Measurements from ENCODE around the gene TUBA4B.
A peak's percentile ranks its signal among the peaks of the same experiment; 100 is the strongest.
"Not testable (repeated sequence)": the region's sequence is repeated elsewhere in the genome, so short reads cannot be mapped to it uniquely, and the experiment has no call there.

The TUBA4B gene

DNA sequence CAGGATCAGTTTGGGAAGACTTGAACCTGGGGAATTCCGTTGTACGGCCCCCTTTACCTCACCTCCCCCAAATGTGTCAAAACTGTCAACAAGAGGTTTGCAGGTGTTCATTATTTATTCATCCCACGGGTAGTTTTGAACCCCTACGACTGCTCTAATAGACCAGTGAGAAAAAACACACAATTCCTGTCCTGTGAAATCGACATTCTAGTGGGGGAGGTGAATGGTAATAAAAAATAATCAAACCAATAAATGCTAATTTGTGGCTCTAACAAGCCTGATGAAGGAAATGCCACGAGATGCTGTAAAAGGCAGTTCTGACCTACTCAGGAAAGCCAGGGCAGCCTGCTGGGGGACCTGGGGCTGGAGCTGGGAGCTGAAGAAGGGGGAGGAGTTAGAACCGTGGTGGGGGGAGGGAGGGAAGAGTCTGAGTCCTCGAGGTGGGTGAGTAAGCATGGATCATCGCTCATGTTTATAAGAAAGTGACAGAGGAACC is 25.7 kb downstream of the TUBA4B start:
- DNase-seq, result peak in 1 of 2 experiments; percentile 44

DNA sequence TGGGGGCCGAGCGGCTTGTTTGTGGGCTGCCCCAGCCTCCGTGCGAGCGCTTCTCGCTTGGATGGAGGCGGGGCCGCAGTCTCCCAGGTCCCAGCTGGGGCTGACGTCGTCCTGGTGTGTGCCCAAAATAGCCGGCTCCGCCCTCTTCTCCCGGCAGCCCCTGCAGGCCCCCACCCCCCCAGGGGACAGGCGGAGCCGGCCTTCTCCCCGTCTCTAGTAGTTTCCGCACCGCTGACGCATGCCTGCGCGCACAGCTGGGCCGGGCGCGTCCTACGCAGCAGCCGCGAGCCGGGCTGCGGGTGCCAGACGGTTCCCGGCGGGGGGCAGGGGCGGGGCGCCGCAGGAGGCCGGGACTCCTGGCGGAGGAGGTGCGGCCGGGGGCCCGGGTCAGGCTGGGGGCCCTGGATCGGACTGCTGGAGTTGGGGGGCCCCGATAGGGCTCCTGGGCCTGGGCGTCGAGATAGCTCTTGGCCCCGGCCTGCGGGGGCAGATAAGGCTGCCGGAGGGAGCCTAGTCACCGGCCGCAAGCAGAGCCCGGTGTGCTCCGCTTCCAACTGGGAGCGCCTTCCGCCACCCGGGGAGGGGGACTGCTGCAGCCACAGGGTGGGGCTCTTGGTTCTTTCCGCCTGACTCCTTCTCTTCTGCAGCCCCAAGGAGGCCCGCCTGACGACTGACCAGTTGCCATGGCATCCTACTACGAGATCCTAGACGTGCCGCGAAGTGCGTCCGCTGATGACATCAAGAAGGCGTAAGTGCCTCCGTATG is 26.3 kb downstream of the TUBA4B start, which contains the start of gene DNAJB2:
Gene DNAJB2, plus strand, starts transcription at position 216 of the 765 bp plus-strand sequence. Its CDS starts 468 bp downstream, at position 684.
- peak; percentile 86 to 98 for DNase-seq

DNA sequence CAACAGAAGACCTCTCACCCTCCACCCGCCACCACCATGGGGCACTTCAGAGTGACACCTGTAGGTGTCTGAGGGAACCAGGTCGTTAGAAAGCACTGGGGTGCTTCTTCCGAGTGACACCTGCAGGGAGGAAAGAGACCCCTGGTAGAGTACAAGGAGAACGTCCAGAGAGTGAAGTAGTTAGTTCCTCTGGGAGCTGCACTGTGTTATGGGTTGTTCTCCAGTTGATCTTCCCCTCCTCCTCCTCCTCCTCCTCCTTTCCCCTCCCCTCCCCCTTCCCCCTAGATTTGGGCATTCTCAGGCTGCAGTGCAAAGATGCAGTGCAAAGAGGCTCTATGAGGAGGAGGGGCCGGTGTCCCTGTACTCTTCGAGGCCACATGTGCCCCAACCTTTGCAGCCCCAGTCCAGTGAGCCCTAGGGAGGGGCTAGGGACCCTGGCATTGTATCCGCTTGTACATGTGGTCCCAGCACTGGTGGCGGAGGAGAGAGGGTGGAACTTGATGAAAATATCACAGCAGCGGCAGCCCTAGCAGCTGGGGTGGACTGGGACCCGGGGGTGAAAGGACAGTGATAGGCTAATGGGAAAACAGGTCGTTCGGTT is 27.0 kb downstream of the TUBA4B start:
- DNase-seq, result no peak

DNA sequence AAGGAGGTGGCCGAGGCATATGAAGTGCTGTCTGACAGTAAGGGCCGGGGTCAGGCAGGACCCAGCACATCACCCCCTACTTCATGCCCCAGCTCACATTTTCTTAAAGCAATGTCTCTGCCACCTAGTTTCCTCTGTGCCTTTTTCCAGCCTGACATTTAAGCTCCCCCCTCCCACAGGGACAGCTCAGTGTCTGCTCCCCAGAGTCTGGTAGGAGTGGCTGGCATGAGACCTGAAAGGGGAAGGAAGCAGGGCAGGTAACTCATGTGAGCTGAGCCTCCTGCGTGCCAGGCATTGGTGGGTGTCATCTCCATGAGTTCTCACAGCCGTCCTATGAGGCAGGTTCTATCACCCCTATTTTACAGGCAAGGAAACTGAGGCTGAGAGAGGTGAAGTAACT is 27.6 kb downstream of the TUBA4B start:
- no peak for DNase-seq

DNA sequence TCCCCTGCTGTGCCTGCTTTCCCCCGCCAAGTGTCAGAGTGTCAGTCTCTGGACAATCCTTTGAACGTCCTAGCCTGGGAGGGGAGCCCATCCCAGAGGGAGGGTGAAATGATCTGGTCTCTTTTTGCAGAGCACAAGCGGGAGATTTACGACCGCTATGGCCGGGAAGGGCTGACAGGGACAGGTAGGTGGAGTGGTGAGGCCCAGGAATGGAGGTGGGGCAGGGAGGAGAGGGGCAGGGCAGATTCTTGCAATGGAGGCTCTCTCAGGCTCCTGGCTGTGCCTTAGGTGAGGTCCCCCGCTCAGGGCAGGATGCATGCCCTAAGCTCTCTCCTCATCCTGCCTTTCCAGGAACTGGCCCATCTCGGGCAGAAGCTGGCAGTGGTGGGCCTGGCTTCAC is 28.5 kb downstream of the TUBA4B start:
- DNase-seq, result no peak

DNA sequence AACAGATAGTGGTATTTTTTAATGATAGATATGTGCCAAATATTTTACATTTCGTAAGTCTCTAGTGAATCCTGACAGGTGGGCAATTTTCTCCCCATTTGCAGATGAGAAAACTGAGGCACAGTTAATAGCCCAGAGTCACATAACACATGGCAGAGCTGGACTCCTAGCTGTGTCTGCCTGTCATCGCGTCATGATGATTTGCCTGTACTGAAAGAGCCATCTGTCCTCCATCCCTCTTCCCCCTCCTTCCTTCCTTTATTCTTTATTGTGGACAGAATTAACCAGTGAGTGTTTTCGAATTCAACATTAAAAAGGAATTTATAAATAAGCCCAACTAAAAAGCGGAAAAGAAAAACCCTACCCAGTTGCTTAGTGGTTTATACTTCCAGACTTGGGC is 29.3 kb downstream of the TUBA4B start:
- DNase-seq, result no peak

DNA sequence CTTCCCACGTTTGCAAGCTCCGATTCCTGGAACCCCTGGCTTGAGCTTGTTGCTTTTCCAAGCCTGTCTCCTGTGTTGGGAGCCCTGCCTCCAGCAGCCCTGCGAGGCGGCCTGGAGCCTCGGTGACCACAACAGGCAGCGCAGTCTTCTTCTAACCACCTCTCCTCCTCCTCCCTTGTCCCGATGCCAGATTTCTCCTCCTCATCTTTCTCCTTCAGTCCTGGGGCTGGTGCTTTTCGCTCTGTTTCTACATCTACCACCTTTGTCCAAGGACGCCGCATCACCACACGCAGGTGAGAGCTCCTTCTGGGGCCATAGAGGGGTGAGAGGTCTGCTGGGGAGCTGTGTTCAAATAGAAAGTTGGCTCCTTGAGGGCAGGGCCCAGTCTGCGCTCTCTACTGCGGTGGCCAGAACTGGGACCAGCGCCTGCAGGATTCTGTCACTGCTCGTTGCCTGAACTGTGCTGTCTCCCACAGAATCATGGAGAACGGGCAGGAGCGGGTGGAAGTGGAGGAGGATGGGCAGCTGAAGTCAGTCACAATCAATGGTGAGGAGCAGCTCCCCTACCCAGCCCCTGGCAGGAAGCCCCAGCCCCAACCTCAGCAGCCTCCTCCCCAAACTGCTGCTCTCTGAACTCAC is 30.0 kb downstream of the TUBA4B start:
- no peak for DNase-seq

DNA sequence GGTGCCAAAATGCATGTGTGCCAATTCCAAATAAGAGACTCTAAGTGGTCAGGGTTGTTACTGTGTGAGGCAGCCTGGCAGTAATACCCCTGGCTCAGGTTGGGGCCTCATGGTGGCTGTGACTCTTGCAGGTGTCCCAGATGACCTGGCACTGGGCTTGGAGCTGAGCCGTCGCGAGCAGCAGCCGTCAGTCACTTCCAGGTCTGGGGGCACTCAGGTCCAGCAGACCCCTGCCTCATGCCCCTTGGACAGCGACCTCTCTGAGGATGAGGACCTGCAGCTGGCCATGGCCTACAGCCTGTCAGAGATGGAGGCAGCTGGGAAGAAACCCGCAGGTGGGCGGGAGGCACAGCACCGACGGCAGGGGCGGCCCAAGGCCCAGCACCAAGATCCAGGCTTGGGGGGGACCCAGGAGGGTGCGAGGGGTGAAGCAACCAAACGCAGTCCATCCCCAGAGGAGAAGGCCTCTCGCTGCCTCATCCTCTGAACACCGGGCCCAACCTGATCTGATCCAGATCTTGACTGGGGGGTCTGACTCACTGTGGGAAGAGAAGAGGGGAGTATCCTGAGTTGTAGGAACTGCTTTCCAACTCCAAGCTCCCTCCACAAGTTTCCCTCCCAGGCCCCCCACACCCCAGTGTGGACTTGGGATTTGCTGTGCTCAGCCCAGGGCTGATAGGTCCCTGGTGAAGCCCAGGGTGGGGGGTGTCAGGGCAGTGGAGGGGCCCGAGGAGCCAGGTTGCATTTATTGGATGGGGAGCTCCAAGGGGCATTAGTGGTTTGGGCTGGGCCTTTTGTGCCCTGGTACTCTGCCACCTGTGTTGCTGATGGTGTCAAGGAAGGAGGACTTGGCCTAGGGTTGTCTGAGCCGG is 31.7 kb downstream of the TUBA4B start:
- DNase-seq, result no peak

DNA sequence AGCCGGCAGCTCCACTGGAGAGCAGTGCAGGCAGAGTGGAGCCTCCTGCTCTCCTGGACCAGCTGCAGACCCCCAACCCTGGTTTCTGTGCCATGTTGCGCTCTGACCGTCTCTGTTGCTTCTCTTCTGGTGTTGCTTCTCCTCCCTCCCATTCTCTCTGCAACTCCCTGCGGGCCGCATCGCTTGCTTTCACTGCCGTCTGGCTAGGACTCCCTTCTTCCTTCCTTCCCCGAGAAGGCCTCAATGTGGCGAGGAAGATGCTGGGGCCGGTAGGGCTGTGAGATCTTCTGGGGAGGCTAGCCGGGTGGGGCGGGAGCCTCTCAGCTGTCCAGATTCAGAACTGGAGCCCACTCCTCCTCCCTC is 32.3 kb downstream of the TUBA4B start:
- DNase-seq, result no peak

DNA sequence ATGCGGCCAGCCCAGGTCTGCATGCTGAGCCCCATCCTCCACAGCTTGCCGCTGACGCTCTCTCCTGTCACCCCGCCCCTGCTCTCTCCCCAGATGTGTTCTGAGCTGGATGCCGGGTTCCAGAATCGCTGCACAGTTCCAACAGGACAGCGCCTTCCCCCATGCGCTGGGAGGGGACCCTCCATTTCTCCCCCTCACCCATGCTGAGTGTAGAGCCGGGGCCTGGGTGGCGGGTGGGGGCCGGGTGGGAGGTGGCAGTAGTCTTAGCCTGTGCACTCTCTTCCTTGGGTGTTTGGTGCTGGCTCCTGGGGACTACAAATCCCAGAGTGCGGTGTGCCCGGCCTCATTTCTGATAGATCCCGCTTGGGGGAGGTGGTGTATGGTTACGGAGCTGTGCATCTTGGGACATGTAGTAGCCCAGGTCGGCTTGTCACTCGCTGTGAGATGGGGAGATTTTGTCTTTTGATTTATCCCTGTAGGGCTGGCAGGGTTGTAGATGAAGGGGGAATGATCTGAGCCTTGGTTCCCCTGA is 32.9 kb downstream of the TUBA4B start:
- DNase-seq, result peak in 1 of 2 experiments; percentile 57

DNA sequence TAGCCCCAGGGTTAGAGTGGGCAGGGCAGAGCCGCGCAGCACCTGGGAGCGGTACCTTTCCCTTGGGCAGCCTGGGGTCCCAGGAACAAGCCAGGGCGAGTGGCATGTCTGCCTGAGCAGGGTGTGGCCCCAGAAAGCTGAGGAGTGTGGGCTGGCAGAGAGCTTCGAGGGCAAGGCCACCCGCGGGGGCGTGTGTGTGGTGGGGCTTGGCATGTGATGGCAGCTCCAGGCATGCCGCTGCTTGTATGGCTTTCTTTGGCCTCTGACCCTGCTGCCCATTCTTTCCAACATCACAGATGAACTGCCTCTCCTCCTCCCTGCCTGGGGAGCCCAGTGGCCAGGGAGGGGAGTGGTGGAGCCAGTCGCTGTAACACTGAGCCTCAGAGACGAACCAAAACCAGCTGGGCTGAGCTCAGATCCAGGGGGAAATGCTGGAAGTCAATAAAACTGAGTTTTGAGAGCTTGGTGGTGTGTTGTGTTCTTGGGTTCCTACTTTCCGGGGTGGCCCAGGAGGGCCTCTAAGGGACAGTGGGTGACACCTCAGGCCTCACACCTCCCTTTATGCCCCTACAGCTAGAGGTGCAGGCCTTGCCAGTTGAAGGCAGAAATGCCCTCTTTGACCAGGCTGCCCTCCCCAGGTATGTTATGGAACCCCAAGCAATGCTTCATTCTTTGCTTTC is 33.5 kb downstream of the TUBA4B start:
- no peak for DNase-seq

DNA sequence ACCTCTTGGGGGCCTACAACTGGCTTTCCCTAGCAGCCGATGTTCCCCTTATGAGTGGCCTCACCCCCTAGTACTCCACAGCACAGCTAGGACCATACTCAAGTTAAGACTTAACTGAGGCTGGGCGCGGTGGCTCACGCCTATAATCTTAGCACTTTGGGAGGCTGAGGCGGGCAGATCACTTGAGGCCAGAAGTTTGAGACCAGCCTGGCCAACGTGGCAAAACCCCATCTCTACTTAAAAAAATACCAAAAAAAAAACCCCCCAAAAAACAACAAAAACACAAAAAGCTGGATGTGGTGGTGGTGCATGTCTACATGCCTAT is 34.0 kb downstream of the TUBA4B start:
- DNase-seq, result not testable (repeated sequence)

DNA sequence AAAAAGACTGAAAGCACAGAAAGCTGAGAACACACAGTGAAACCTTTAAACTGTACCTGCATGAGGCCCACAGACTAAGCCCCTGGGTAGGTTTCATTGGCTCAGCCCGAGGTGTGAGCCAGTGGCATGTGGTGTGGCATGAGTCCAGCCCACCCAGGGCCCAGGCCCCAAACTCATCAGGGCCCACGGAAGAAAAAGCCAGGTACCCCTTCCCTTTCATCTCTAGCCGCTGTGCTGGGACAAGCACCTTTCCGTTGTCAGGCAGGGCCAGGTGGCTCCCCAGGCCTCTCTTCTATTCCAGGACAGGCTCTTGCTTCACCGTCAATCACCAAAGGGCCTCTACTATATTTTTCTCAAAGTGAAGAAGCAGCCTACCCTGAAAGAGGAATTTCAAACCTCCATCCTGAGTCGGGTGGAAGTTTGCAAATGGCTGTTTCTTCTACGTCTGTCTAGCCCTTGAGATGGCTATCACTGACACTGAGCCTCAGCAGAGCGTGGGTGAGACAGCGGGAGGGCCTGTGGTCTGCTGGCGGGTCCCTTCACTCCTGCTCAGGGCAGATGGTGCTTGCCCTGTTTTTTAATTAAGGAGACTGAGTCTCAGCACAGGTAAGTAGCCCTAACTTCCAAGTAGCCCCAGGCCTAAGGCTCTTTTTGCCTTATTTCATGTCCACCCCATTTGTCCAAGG is 34.7 kb downstream of the TUBA4B start:
- no peak for DNase-seq

DNA sequence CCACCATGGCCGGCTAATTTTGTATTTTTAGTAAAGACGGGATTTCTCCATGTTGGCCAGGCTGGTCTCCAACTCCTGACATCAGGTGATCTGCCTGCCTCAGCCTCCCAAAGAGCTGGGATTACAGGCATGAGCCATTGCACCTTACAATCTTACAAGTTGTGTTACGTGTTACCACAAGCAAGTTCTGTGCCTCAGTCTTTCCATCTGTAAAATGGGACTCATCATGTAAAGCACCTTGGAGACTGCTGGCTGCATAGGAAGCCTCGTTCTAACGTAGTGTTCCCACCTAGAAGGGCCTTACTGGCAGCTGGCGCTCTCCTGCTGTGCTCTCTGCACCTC is 36.1 kb downstream of the TUBA4B start:
- DNase-seq, result no peak

DNA sequence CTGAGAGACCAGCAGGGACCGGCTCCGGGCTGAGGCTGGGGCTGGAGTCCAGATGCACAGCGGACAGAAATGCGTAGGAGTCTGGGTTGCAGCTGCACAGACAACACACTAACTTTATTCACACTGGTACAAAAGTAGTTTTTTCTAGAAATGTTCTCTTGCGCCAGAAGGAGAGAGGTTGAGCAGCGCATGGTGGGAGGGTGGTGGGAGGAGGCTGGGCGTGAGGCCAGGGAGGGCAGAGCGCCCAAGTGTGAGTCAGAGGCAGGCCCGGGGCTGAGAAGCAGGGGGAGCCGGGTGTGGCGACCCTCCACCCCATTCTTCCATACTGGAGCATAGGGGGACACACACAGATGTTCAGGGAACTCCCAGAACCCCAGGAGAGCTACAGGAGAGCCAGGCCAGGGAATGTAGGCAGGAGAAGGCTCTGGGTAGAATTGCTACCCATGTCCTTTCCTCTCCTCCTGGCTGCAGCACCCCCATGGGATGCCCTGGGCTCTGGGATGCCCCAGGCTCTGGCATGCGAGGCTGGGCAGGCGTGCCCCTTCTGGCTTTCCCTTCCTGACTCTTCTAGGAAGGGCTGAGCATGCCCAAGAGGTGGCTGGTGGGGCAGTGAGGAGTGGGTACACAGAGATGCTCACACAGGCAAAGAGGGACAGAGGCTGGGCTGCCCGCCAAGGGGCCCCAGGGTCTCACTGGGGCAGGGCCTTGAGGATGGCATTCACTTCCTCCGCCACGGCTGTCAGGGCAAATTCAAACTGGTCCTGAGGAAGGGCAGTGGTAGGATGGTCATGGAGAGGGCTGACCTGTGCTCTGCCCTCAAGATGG is 36.7 kb downstream of the TUBA4B start:
- DNase-seq, result no peak

DNA sequence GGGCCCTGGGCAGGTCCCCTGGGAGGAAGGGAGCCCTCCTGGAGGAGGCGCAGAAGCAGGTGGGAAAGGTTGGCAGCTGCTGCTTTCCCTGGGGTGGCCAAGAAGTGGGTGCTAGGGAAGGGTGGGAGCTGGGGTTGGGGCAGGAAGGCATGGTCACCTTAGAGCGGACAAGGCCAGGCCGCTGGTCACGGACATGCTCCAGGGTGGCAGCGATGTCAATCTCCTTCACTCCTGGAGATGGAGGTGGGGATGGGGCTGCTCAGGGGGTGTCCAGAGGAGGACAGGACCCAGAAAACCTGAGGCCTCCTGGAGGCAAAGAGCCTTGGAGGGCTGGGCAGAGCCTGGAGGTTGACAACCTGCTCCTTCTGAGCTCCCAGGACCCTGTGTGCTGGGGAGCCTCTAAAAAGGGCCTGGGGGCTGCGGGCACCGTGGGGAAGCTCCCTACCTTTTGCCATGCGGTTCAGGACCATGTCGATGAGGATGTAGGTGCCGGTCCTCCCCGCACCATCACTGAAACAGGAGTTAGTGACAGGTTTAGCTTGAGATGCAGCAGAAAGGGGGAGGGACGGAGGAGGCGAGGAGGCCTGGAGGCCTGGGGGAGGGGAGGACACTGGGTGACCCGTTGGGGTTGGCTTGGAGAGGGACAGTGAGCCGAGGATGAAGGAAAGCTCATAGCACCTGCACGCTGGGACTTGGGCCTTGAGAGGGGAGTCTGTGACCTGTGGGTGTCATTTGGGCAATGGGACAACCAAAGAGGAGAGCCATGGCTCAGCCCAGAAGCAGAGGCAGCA is 37.5 kb downstream of the TUBA4B start:
- DNase-seq, result no peak

DNA sequence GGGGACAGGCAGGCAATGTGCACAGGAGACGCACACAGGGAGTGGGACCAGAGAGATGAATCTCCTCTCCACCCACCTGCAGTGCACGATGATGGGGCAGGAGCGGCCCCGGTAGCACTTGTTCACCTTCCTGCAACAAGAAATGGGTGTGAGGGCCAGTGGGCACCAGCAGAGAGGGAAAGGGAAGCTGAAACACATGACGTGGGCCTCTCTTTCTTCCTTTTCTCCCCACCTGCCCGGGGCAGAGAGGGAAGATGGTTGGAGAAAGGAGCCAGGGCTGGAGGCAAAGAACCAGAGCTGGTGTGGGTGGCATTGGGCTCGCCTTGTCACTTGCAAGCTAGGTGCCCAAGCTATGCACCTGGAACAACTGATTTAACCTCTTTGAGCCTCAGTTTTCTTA is 38.4 kb downstream of the TUBA4B start:
- DNase-seq, result no peak

DNA sequence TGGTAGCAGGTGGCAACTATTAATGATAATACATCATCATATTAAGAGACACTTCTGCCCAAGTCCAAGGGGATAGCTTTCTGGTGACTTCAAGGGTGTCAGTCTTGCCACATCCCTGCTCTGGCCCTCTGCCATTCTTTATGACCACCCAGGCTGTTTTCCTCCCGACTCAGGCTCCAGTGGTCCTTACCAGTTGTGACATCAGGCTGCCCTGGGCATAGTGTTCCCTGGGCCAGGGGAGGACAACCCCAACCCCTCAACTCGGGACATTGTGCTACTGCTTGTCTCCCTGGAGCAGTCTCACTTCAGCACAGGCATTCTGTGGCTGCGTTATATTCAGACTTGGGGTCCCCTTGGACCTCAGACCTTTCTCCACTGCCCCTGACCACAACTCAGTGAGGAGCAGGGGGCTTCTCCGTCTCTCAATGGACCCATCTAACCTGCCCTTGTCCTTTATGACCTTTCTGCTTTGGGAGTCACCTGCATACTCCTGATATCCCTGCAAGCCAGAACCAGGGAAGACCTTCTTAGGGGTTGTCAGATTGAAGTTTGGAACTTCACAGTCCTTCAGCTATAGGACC is 39.0 kb downstream of the TUBA4B start:
- no peak for DNase-seq

DNA sequence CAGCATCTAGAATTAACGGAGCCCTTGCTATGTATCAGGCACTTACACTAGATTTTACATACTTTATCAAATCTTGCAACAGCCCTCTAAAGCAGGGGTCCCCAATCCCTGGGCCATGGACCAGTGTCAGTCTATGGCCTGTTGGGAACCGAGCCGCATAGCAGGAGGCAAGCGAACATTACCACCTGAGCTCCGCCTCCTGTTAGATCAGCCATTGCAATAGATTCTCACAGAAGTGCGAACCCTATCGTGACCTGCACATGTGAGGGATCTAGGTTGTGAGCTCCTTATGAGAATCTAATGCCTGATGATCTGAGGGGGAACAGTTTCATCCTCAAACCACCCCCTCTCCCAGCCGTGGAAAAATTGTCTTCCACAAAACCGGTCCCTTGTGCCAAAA is 39.6 kb downstream of the TUBA4B start:
- no peak for DNase-seq

All from NCI-H526 (cell line).